Pancreas (tissue), 10 donors: ENCODE results near the gene CETN1. TPM values are rescaled to one million over a fixed set of nuclear protein-coding genes. Genes with fewer than 3 reads are reported as not detected.

Experiments used
- ATAC-seq, 4 donors: fragments of 200-7000 bp; cut with Tn5 transposase; one replicate each; pipeline versions ENCODE4 v1.8.0 to v1.9.1; 2020; ENCODE audit warnings: mild to moderate bottlenecking in 4 of 4, moderate library complexity in 4 of 4
- DNase-seq, 6 donors: peaks; one replicate each; pipeline ENCODE4 v3.0.0-alpha.2; 2020
- FAIRE-seq: peaks from 2 replicates; lab custom pipeline; 2012; peaks lifted over from hg19 to GRCh38; lab: Jason Lieb, UNC
- H3K27ac ChIP-seq, 4 donors: fragments of 200-600 bp; sonication (generic); 1 replicate in 3 of 4; 2 replicates in 1 of 4; pipeline versions ENCODE4 v1.5.0 to v1.8.0; 2020
- H3K27me3 ChIP-seq, 4 donors: fragments of 200-600 bp; one replicate each; pipeline ENCODE4 v1.8.0; 2021
- H3K36me3 ChIP-seq, 3 donors: fragments of 200-600 bp; sonication (generic) in 1 of 3; one replicate each; pipeline versions ENCODE4 v1.5.0 to v1.8.0; 2020 to 2021
- H3K4me1 ChIP-seq, 3 donors: fragments of 200-600 bp; one replicate each; pipeline ENCODE4 v1.8.0; 2021
- H3K4me3 ChIP-seq, 4 donors: fragments of 200-600 bp; sonication (generic) in 2 of 4; one replicate each; pipeline versions ENCODE4 v1.5.0 to v1.8.0; 2020 to 2021
- H3K9me3 ChIP-seq, 4 donors: fragments of 200-600 bp; one replicate each; pipeline ENCODE4 v1.8.0; 2021
- CTCF ChIP-seq, 4 donors: fragments of 200-600 bp; sonication (generic) in 3 of 4; IDR thresholded peaks; one replicate each; pipeline versions ENCODE4 v1.5.0 to v1.8.0; 2021; ENCODE audit warnings: antibody characterized with exemption in 4 of 4
- WGBS, 2 donors: extraction: QIAGEN DNeasy Blood & Tissue Kit; methylation state at CpG; one replicate each; pipeline ENCODE4 v1.1.7; 2013; 5-methylcytosine and 5-hydroxymethylcytosine counted together
- intact Hi-C, 3 donors: fragments of 100-400 bp; cut with DNase I; formaldehyde crosslinking; loops; one replicate each; pipeline versions ENCODE4 v1.11.1 to v1.14.2; 2022
- polyA plus RNA-seq, 2 donors: library from polyadenylated mRNA; stranded (reverse); fragments of 200-250 nt; gene quantifications; one replicate each; pipeline ENCODE4 v1.2.3, GENCODE V29; 2013
- total RNA-seq, 6 donors: library from RNA; stranded (reverse); fragmentation: NEBNext Ultra II Directional in 4 of 6; extraction: Animal tissue kit (Norgen Biotek cat#: 25700) in 4 of 6; gene quantifications; one replicate each; pipeline versions ENCODE4 v1.2.1 to v1.2.4, GENCODE V29; 2021 to 2023
- donor health status: healthy with polysubstance abuse.
- donor health status: DM: no; HTN: no; CAD: no; lungs with moderate emphysema.
- donor health status: DM: no; HTN: no; CAD: no.
- donor health status: control.
- donor health status: control.
- donor health status: Bipolar disorder and iron deficiency.
- donor health status: DM: yes; HTN: yes; CAD: no.
- donor health status: DM: no; HTN: no; CAD: no.
- donor health status: DM: no; HTN: no; CAD: no.
- donor health status: DM: yes; HTN: yes; CAD: no.

The CETN1 gene
- total and polyA plus RNA-seq, 8 donors, result not detected

GRCh38 chr18:600107-600506 is 19.9 kb downstream of the CETN1 start:
- Histone ChIP-seq H3K4me3 (no peak overlapping the region), H3K27ac (no peak overlapping the region), H3K27me3 (no peaks in the 10 kb centered on the region), H3K9me3 (no peaks in the 10 kb centered on the region), H3K4me1 (no peaks in the 10 kb centered on the region), H3K36me3 (no peaks in the 10 kb centered on the region)
- no peak for TF ChIP-seq CTCF (IDR thresholded peaks at IDR 0.05)
- no peak for ATAC-seq
- no peak for DNase-seq
- 51 to 68% methylated on average over 3 of the region's 3 CpGs for WGBS, 2 donors
- intact Hi-C loops, result loop anchor here in 1 of 3 donors (10.0 kb wide), 1 partner anchor 115 kb away; no protein-coding TSS in a partner anchor
- no peak for FAIRE-seq

GRCh38 chr18:604771-605170 is 24.6 kb downstream of the CETN1 start:
- H3K4me1 ChIP-seq, result no peaks in the 10 kb centered on the region
- TF ChIP-seq CTCF (IDR thresholded peaks at IDR 0.05), result no peak
- FAIRE-seq, result no peak
- H3K9me3 ChIP-seq, result no peaks in the 10 kb centered on the region
- no peak for DNase-seq
- no peak for ATAC-seq
- H3K36me3 ChIP-seq, result no peaks in the 10 kb centered on the region
- intact Hi-C loops, result loop anchor here in 1 of 3 donors (10.0 kb wide), 1 partner anchor 120 kb away; no protein-coding TSS in a partner anchor
- H3K27me3 ChIP-seq, result no peaks in the 10 kb centered on the region
- H3K27ac ChIP-seq, result no peak overlapping the region
- no peak overlapping the region for H3K4me3 ChIP-seq
- 73 to 74% methylated on average over 8 of the region's 8 CpGs for WGBS, 2 donors

GRCh38 chr18:607930-608329 is 27.8 kb downstream of the CETN1 start:
- ATAC-seq (peak in 1 of 4 donors; percentile 57), DNase-seq (no peak), FAIRE-seq (no peak)
- intact Hi-C loops, result loop anchor here in 1 of 3 donors (10.0 kb wide), 1 partner anchor 123 kb away; no protein-coding TSS in a partner anchor
- no peak for TF ChIP-seq CTCF (IDR thresholded peaks at IDR 0.05)
- 84 to 87% methylated on average over 7 of the region's 7 CpGs for WGBS, 2 donors
- no peaks in the 10 kb centered on the region for H3K4me1 ChIP-seq
- no peak overlapping the region for H3K4me3 ChIP-seq
- H3K27me3 ChIP-seq, result no peaks in the 10 kb centered on the region
- no peaks in the 10 kb centered on the region for H3K36me3 ChIP-seq
- no peaks in the 10 kb centered on the region for H3K9me3 ChIP-seq
- no peak overlapping the region for H3K27ac ChIP-seq

- no peaks in the 10 kb centered on the region for H3K36me3 ChIP-seq
- H3K27ac ChIP-seq, result no peak overlapping the region
- no peak for ATAC-seq
- intact Hi-C loops, result loop anchor here in 1 of 3 donors (10.0 kb wide), 1 partner anchor 316 kb away; no protein-coding TSS in a partner anchor
- no peak for DNase-seq
- WGBS, 2 donors, result 84 to 87% methylated on average over 15 of the region's 15 CpGs
- no peak for FAIRE-seq
- no peak overlapping the region for H3K4me3 ChIP-seq
- H3K9me3 ChIP-seq, result no peaks in the 10 kb centered on the region
- no peak for TF ChIP-seq CTCF (IDR thresholded peaks at IDR 0.05)
- peaks cover 0 to 3% (median 2%) of the 10 kb centered on the region in 3 donors for H3K4me1 ChIP-seq
- no peaks in the 10 kb centered on the region for H3K27me3 ChIP-seq
Observed at GRCh38 chr18:610214-610928, 30.2 kb downstream of the CETN1 start.

- TF ChIP-seq CTCF (IDR thresholded peaks at IDR 0.05), result no peak
- no peak for DNase-seq
- intact Hi-C loops, result loop anchor here in 1 of 3 donors (10.0 kb wide), 1 partner anchor 317 kb away; no protein-coding TSS in a partner anchor
Observed at GRCh38 chr18:612156-612555, 32.0 kb downstream of the CETN1 start.

More at GRCh38 chr18:612156-612555, 32.0 kb downstream of the CETN1 start:
- Histone ChIP-seq H3K36me3 (no peaks in the 10 kb centered on the region), H3K9me3 (no peaks in the 10 kb centered on the region), H3K4me1 (peaks cover 0 to 9% (median 5%) of the 10 kb centered on the region in 3 donors), H3K4me3 (no peak overlapping the region), H3K27ac (no peak overlapping the region), H3K27me3 (no peaks in the 10 kb centered on the region)
- WGBS, 2 donors, result 71 to 78% methylated on average over 7 of the region's 7 CpGs
- no peak for ATAC-seq
- FAIRE-seq, result no peak
